Measurements from ENCODE around the gene RFLNA.

The RFLNA gene

DNA sequence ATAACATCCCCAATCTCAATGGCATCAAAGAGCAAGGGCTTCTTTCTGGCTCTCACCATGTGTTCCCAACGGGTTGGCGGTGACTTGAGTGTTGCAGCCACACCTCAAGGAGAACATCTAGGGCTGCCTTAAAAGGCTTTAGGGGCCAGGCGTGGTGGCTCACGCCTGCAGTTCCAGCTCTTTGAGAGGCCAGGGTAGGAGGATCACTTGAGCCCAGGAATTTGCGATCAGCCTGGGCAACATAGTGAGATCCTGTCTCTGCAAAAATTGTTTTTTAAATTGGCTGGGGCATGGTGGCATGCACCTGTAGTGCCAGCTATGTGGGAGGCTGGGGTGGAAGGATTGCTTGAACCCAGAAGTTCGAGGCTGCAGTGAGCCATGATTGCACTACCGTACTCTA, 14.9 kb downstream of the RFLNA start:
- no peak overlapping the region for H3K4me3 ChIP-seq (ENCODE audit: low read depth in 1 of 2, low read length in 2 of 2)
- no peaks in the 10 kb centered on the region for H3K27me3 ChIP-seq (ENCODE audit: control insufficient read depth in 1 of 2, insufficient read depth in 2 of 2, low read length in 2 of 2)
- peaks cover 0 to 7% of the 10 kb centered on the region in 2 donors for H3K36me3 ChIP-seq (ENCODE audit: control insufficient read depth in 1 of 2, insufficient read depth in 2 of 2, low read length in 2 of 2)
- H3K4me1 ChIP-seq (ENCODE audit: control insufficient read depth in 1 of 2, insufficient read depth in 2 of 2, low read length in 2 of 2), result no peaks in the 10 kb centered on the region
- H3K27ac ChIP-seq (ENCODE audit: low read depth, low read length), result no peak overlapping the region
- H3K9me3 ChIP-seq (ENCODE audit: control insufficient read depth in 1 of 2, low read length in 2 of 2), result no peaks in the 10 kb centered on the region
- no peak overlapping the region for H3K9ac ChIP-seq (ENCODE audit: low read depth in 1 of 2, low read length in 2 of 2)

DNA sequence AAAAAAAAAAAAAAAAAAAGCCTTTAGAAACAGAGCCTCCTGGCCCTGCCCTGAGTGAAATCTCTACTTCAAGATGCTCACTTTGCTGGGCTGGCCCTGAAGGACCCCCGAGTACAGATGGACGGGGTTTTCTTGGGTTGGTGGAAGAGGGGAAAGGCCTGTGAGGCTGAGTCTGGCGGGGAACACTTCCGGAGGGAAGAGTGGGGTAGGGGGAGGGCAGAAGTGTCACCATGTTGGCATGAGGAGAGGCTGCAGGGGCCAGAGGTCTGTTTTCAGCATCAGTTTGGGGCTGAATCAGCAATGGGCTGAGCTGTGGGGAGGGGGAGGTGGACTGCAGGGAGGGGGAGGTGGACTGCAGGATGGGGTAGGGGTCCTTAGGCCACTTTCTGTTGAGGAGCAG, 15.3 kb downstream of the RFLNA start:
- Histone ChIP-seq H3K4me1 (ENCODE audit: control insufficient read depth in 1 of 2, insufficient read depth in 2 of 2, low read length in 2 of 2) (no peaks in the 10 kb centered on the region), H3K9me3 (ENCODE audit: control insufficient read depth in 1 of 2, low read length in 2 of 2) (no peaks in the 10 kb centered on the region), H3K4me3 (ENCODE audit: low read depth in 1 of 2, low read length in 2 of 2) (no peak overlapping the region), H3K9ac (ENCODE audit: low read depth in 1 of 2, low read length in 2 of 2) (no peak overlapping the region), H3K27me3 (ENCODE audit: control insufficient read depth in 1 of 2, insufficient read depth in 2 of 2, low read length in 2 of 2) (no peaks in the 10 kb centered on the region), H3K27ac (ENCODE audit: low read depth, low read length) (no peak overlapping the region), H3K36me3 (ENCODE audit: control insufficient read depth in 1 of 2, insufficient read depth in 2 of 2, low read length in 2 of 2) (peaks cover 0 to 7% of the 10 kb centered on the region in 2 donors)

DNA sequence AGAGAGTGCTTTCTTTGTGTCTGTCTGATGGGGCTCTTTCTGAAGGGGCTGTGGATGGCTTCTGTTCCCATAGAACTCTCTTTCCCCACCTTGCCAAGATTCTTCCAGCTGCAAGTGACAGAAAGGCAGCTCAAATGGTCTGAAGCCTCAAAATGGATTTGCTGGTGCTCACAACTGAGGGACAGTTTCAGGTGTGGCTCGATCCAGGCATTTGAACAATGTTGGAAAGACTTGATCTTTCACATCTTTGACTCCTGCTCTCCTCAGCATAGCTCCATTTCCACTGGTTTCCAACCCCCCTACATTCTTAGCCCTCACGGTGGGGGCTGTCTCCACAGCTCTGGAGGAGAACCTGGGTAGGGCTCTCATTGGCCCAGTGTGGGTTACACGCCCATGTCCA, 15.9 kb downstream of the RFLNA start:
- Histone ChIP-seq H3K4me3 (ENCODE audit: low read depth in 1 of 2, low read length in 2 of 2) (no peak overlapping the region), H3K36me3 (ENCODE audit: control insufficient read depth in 1 of 2, insufficient read depth in 2 of 2, low read length in 2 of 2) (peaks cover 0 to 9% of the 10 kb centered on the region in 2 donors), H3K27me3 (ENCODE audit: control insufficient read depth in 1 of 2, insufficient read depth in 2 of 2, low read length in 2 of 2) (no peaks in the 10 kb centered on the region), H3K4me1 (ENCODE audit: control insufficient read depth in 1 of 2, insufficient read depth in 2 of 2, low read length in 2 of 2) (no peaks in the 10 kb centered on the region), H3K9ac (ENCODE audit: low read depth in 1 of 2, low read length in 2 of 2) (no peak overlapping the region), H3K9me3 (ENCODE audit: control insufficient read depth in 1 of 2, low read length in 2 of 2) (no peaks in the 10 kb centered on the region), H3K27ac (ENCODE audit: low read depth, low read length) (no peak overlapping the region)

DNA sequence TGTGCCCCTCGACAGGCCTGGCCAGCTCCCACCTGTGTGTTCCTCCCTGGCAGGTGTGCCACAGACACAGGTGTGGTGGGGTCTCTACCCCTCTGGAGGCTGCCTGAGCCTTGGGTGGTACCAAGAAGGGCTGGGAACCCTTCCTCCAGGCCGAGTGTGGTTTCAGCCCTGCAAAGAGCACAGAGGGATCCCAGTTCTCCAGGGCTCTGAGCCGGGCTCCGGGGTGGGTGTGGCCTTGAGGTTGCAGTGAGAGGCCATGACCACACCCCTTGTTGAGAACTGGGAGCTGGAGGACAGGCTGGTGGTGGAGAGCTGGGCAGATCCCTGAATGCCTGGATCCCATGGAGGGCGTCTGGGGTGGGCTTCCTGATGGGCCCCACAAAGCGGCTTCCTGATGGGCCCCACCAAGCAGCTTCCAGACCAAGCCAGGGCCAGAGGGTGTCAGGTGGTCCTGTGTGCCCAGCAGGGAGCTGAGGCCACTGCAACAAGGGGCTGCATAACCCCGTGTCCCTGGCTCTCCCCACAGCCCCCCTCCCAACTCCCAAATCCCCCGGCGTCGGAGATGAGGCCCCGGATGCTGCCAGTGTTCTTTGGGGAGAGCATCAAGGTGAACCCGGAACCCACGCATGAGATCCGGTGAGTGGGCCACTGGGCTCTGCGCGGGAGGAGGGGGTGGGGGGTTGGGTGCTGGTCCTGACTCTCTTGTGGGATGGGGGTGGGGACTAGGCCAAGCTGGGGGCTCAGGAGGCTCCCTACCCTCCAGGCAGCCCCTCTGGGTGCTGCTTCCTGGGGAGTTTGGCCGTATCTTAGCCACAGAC, 16.6 kb downstream of the RFLNA start:
- Histone ChIP-seq H3K27me3 (ENCODE audit: control insufficient read depth in 1 of 2, insufficient read depth in 2 of 2, low read length in 2 of 2) (no peaks in the 10 kb centered on the region), H3K27ac (ENCODE audit: low read depth, low read length) (no peak overlapping the region), H3K9ac (ENCODE audit: low read depth in 1 of 2, low read length in 2 of 2) (no peak overlapping the region), H3K9me3 (ENCODE audit: control insufficient read depth in 1 of 2, low read length in 2 of 2) (no peaks in the 10 kb centered on the region), H3K36me3 (ENCODE audit: control insufficient read depth in 1 of 2, insufficient read depth in 2 of 2, low read length in 2 of 2) (peaks cover 0 to 9% of the 10 kb centered on the region in 2 donors), H3K4me1 (ENCODE audit: control insufficient read depth in 1 of 2, insufficient read depth in 2 of 2, low read length in 2 of 2) (no peaks in the 10 kb centered on the region), H3K4me3 (ENCODE audit: low read depth in 1 of 2, low read length in 2 of 2) (no peak overlapping the region)

DNA sequence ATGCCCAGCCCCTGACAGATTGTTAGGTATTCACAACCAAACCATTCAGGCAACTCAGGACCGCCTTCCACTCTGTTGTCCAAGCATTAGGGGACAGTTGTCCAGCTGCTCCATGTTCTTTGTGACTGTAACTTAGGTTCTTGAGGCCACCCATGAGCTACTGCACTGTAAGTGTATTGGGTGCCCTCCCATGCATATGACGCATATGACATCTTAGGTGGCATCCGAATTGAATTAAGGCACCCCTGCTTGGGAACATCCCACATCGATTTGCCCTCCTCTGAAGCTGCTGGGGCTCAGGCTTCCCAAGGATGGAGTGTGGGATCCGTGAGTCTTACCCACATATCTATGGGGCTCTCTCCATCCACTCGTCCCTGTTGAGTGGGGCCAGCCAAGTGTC, 17.7 kb downstream of the RFLNA start:
- H3K4me1 ChIP-seq (ENCODE audit: control insufficient read depth in 1 of 2, insufficient read depth in 2 of 2, low read length in 2 of 2), result no peaks in the 10 kb centered on the region
- peaks cover 0 to 9% of the 10 kb centered on the region in 2 donors for H3K36me3 ChIP-seq (ENCODE audit: control insufficient read depth in 1 of 2, insufficient read depth in 2 of 2, low read length in 2 of 2)
- no peaks in the 10 kb centered on the region for H3K9me3 ChIP-seq (ENCODE audit: control insufficient read depth in 1 of 2, low read length in 2 of 2)
- no peak overlapping the region for H3K9ac ChIP-seq (ENCODE audit: low read depth in 1 of 2, low read length in 2 of 2)
- H3K4me3 ChIP-seq (ENCODE audit: low read depth in 1 of 2, low read length in 2 of 2), result no peak overlapping the region
- H3K27me3 ChIP-seq (ENCODE audit: control insufficient read depth in 1 of 2, insufficient read depth in 2 of 2, low read length in 2 of 2), result no peaks in the 10 kb centered on the region
- H3K27ac ChIP-seq (ENCODE audit: low read depth, low read length), result no peak overlapping the region

DNA sequence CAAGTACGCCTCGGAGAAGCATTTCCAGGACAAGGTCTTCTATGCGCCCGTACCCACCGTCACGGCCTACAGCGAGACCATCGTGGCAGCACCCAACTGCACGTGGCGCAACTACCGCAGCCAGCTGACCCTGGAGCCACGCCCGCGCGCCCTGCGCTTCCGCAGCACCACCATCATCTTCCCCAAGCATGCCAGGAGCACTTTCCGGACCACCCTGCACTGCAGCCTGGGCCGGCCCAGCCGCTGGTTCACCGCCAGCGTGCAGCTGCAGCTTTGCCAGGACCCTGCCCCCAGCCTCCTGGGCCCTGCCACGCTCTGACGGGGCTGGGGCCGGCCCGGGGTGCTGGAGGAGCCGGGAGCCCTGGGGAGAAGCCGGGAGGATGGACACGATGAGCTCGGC, 19.3 kb downstream of the RFLNA start:
- Histone ChIP-seq H3K9me3 (ENCODE audit: control insufficient read depth in 1 of 2, low read length in 2 of 2) (no peaks in the 10 kb centered on the region), H3K4me1 (ENCODE audit: control insufficient read depth in 1 of 2, insufficient read depth in 2 of 2, low read length in 2 of 2) (no peaks in the 10 kb centered on the region), H3K36me3 (ENCODE audit: control insufficient read depth in 1 of 2, insufficient read depth in 2 of 2, low read length in 2 of 2) (peaks cover 0 to 9% of the 10 kb centered on the region in 2 donors), H3K9ac (ENCODE audit: low read depth in 1 of 2, low read length in 2 of 2) (no peak overlapping the region), H3K27me3 (ENCODE audit: control insufficient read depth in 1 of 2, insufficient read depth in 2 of 2, low read length in 2 of 2) (no peaks in the 10 kb centered on the region), H3K27ac (ENCODE audit: low read depth, low read length) (no peak overlapping the region), H3K4me3 (ENCODE audit: low read depth in 1 of 2, low read length in 2 of 2) (no peak overlapping the region)

DNA sequence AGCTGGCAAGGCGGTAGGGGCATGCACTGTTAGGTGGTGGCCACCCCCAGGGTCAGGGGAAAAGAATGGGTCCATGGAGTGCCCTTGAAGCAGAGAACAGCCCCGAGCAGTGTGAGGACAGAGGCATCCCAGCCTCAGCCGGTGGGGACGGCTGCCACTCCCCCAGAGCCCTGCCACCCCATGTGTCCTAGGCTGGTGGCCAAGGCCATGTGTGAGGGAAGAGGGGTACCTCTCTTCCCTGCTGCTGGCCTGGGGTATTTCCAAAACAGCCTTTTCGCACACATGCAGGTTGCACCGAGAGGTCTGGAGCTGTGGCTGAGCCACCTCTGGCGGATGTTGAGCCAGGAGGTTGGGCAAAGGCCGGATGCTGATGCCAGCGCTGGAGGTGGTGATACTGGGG, 19.9 kb downstream of the RFLNA start:
- Histone ChIP-seq H3K27me3 (ENCODE audit: control insufficient read depth in 1 of 2, insufficient read depth in 2 of 2, low read length in 2 of 2) (no peaks in the 10 kb centered on the region), H3K4me1 (ENCODE audit: control insufficient read depth in 1 of 2, insufficient read depth in 2 of 2, low read length in 2 of 2) (no peaks in the 10 kb centered on the region), H3K4me3 (ENCODE audit: low read depth in 1 of 2, low read length in 2 of 2) (no peak overlapping the region), H3K9ac (ENCODE audit: low read depth in 1 of 2, low read length in 2 of 2) (no peak overlapping the region), H3K36me3 (ENCODE audit: control insufficient read depth in 1 of 2, insufficient read depth in 2 of 2, low read length in 2 of 2) (peaks cover 0 to 9% of the 10 kb centered on the region in 2 donors), H3K27ac (ENCODE audit: low read depth, low read length) (no peak overlapping the region), H3K9me3 (ENCODE audit: control insufficient read depth in 1 of 2, low read length in 2 of 2) (no peaks in the 10 kb centered on the region)

DNA sequence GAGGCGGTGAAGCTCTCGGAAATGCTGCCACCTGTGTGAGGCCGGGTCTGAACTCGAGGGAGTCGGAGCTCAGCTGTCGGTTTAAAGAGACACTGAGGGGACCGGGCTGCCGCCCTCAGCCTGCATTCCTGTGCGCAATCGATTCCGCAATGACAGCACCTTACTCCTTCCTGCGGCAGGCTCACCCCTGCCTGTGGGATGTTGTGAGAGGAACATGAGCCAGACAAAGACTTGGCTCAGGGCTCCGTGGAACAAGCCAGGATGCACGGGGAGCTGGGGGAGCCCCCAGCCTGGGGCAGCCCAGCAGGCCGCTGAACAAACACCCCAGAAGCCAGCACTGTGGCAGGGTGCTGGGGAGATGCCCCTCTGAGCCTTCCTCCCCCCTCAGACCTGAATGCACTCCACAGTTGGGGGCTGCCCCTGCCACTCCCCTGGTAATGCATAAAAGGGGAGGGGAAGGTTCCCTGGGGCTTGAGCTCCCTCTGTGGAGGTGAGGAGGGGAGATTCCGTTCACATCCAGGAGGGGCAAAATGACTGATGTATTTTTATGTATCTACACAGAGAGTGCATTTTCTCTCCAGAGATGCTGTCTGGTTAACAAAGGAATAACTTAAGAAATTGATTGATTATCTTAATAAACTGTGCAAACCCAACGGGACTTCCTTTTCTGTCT, 20.6 kb downstream of the RFLNA start:
- Histone ChIP-seq H3K4me1 (ENCODE audit: control insufficient read depth in 1 of 2, insufficient read depth in 2 of 2, low read length in 2 of 2) (no peaks in the 10 kb centered on the region), H3K9me3 (ENCODE audit: control insufficient read depth in 1 of 2, low read length in 2 of 2) (no peaks in the 10 kb centered on the region), H3K4me3 (ENCODE audit: low read depth in 1 of 2, low read length in 2 of 2) (no peak overlapping the region), H3K27me3 (ENCODE audit: control insufficient read depth in 1 of 2, insufficient read depth in 2 of 2, low read length in 2 of 2) (no peaks in the 10 kb centered on the region), H3K9ac (ENCODE audit: low read depth in 1 of 2, low read length in 2 of 2) (no peak overlapping the region), H3K36me3 (ENCODE audit: control insufficient read depth in 1 of 2, insufficient read depth in 2 of 2, low read length in 2 of 2) (peaks cover 0 to 9% of the 10 kb centered on the region in 2 donors), H3K27ac (ENCODE audit: low read depth, low read length) (no peak overlapping the region)

DNA sequence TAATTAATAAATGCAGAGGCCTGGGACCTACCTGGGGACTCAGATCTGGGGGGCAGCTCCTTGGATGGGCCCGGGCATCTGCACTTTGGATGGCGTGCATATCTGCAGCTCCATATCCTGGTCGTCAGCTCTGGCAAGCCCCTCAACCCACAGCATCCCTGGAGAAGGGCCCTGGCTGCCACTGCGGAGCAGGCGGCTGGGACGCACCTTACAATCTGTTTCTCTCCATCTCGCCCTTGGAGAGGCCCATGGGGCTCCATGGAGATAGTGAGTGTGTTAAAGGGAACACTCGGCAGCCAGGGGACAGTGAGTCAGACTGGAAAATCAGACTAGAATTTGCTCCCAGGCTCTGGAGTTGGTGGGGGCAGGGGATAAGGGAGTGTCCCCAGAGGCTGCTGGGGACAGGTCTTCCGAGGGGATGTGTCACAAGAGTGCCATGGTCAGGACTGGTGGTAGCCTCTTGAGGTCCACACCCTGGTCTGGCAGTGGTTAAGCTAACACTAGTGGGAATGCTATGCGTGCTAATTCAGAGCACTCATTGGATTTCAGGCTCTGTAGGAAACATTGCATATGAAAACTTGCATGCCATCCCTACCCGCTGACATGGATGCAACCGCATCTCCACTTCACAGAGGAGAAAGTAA, 21.5 kb downstream of the RFLNA start:
- no peaks in the 10 kb centered on the region for H3K4me1 ChIP-seq (ENCODE audit: control insufficient read depth in 1 of 2, insufficient read depth in 2 of 2, low read length in 2 of 2)
- H3K9me3 ChIP-seq (ENCODE audit: control insufficient read depth in 1 of 2, low read length in 2 of 2), result no peaks in the 10 kb centered on the region
- H3K27me3 ChIP-seq (ENCODE audit: control insufficient read depth in 1 of 2, insufficient read depth in 2 of 2, low read length in 2 of 2), result no peaks in the 10 kb centered on the region
- H3K4me3 ChIP-seq (ENCODE audit: low read depth in 1 of 2, low read length in 2 of 2), result no peak overlapping the region
- H3K9ac ChIP-seq (ENCODE audit: low read depth in 1 of 2, low read length in 2 of 2), result no peak overlapping the region
- no peak overlapping the region for H3K27ac ChIP-seq (ENCODE audit: low read depth, low read length)
- H3K36me3 ChIP-seq (ENCODE audit: control insufficient read depth in 1 of 2, insufficient read depth in 2 of 2, low read length in 2 of 2), result peaks cover 0 to 9% of the 10 kb centered on the region in 2 donors

DNA sequence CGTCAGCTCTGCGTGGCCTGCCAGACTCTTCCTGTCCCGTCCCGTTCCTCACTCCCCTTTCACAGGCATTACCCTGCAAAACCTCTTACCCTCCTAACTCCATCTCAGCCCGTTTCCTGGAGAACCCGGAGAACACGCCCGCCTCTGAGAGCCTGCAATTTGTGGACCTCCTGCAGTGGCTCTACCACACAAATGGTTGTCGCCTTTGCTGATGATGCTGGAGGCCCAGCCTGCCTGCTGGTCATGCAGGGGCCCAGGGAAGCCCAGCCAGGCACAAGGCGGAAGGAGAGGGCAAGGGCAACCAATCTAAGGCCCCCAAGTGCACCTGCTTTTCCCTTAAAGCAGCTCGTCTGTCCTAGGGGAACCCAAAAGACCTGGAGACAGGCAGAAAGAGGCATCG, 22.5 kb downstream of the RFLNA start:
- Histone ChIP-seq H3K4me3 (ENCODE audit: low read depth in 1 of 2, low read length in 2 of 2) (no peak overlapping the region), H3K9me3 (ENCODE audit: control insufficient read depth in 1 of 2, low read length in 2 of 2) (no peaks in the 10 kb centered on the region), H3K9ac (ENCODE audit: low read depth in 1 of 2, low read length in 2 of 2) (no peak overlapping the region), H3K27ac (ENCODE audit: low read depth, low read length) (no peak overlapping the region), H3K4me1 (ENCODE audit: control insufficient read depth in 1 of 2, insufficient read depth in 2 of 2, low read length in 2 of 2) (no peaks in the 10 kb centered on the region), H3K27me3 (ENCODE audit: control insufficient read depth in 1 of 2, insufficient read depth in 2 of 2, low read length in 2 of 2) (no peaks in the 10 kb centered on the region), H3K36me3 (ENCODE audit: control insufficient read depth in 1 of 2, insufficient read depth in 2 of 2, low read length in 2 of 2) (peaks cover 0 to 9% of the 10 kb centered on the region in 2 donors)

Measured in duodenal mucosa (tissue), 2 donors.